T-helper 17 cell (primary cell): ENCODE measurements around the gene CIAO2B. TPM values are rescaled to one million over a fixed set of nuclear protein-coding genes. Genes with fewer than 3 reads are reported as not detected.
A peak's percentile ranks its signal among the peaks of the same experiment; 100 is the strongest.

ENCODE experiments used
- ATAC-seq: fragments of 150-1000 bp; cut with Tn5 transposase; 2 replicates; pipeline ENCODE4 v1.10.0; 2021; ENCODE audit warnings: mild to moderate bottlenecking, moderate library complexity
- DNase-seq, 3 donors: peaks; one replicate each; pipeline versions ENCODE4 v3.0.0 to v3.0.0-alpha.2; 2020 to 2021
- H3K9me3 ChIP-seq: one replicate; pipeline ENCODE4 v1.7.0; 2013; ENCODE audit warnings: low read length, mild to moderate bottlenecking; ENCODE audit not compliant: control insufficient read depth, poor library complexity, severe bottlenecking
- H3K27ac Mint-ChIP-seq: one replicate; pipeline ENCODE4 v1.8.0; 2022; ENCODE audit warnings: mild to moderate bottlenecking, moderate library complexity, mixed read lengths
- H3K27me3 Mint-ChIP-seq: one replicate; pipeline ENCODE4 v1.8.0; 2022; ENCODE audit warnings: mixed read lengths
- H3K36me3 Mint-ChIP-seq: one replicate; pipeline ENCODE4 v1.8.0; 2022; ENCODE audit warnings: low read depth, mixed read lengths
- H3K4me1 Mint-ChIP-seq: one replicate; pipeline ENCODE4 v1.8.0; 2022; ENCODE audit warnings: mild to moderate bottlenecking, mixed read lengths
- H3K4me3 Mint-ChIP-seq: one replicate; pipeline ENCODE4 v1.8.0; 2022; ENCODE audit warnings: mild to moderate bottlenecking, moderate library complexity, mixed read lengths
- total RNA-seq, 4 donors: library from RNA in 2 of 4; stranded (reverse) in 2 of 4; gene quantifications; one replicate each; pipeline ENCODE4 v1.2.3 and lab custom pipeline; 2022 to 2026

The CIAO2B gene
- total RNA-seq, 2 donors from 2014 or later = 50.3 to 51.0 TPM

DNA sequence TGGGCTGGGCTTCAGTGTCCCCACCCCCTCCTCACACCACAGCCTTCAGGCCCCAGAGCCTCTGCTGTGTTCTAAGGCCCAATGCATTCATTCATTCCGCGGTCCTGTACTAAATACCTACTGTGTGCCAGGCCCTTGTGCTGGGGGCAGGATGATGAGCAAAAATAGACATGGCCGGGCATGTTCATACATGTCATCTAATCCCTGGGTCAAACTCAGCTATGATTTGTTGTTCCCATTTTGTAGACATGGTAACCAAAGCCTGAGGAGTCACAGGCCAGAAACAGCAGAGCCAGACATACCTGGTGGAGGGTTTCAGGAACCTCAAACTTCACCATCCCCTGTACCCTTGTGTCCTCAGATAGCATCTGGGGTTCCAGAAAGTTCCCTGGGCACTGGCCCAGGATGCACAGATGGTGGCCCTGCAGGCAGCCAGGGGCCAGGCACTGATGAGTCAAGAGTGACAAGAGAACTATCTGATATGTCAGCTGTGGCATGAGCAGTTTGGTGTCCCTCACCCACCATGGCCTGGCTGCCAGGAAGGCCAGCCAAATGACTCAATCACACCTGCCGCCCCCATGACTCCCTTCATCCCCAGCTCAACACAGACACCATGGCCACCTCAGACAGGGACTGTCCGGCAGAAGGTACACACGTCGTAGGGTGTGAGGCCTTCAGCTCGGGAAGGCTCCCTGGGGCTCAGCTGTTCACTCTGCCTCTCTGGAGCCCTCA is 6.1 kb downstream of the CIAO2B start:
- Mint-ChIP-seq H3K4me3 (no peak overlapping the region), H3K4me1 (peaks cover 21% of the 10 kb centered on the region), H3K27ac (peak overlapping the region; percentile 6), H3K36me3 (peaks cover 2% of the 10 kb centered on the region), H3K27me3 (peaks cover 23% of the 10 kb centered on the region)
- ATAC-seq = no peak
- no peaks in the 10 kb centered on the region for H3K9me3 ChIP-seq
- DNase-seq = no peak

DNA sequence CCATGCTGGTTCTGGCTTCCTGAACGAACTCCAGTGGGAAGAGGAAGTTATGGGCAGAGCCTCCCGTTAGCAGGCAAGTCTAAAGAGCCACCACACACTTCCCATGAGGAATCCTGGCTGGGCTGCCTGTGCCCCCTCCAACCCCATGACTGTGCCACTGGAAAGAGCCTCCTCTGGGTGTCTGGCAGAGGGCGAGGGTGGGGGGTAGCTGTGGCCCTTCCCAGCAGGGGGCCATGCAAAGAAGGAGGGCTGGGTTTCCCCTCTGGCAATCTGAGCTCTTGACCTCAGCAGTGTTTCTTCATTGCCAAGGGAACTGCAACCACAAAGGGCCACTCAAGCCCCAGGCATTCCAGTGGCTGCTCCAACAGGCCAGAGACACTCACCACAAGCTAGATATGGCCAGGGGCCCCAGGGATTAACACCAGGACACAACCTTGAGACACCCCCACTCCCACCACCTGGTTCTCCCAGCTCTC is 7.2 kb downstream of the CIAO2B start:
- H3K36me3 Mint-ChIP-seq = peaks cover 2% of the 10 kb centered on the region
- peaks cover 11% of the 10 kb centered on the region for H3K4me1 Mint-ChIP-seq
- DNase-seq = no peak
- no peak for ATAC-seq
- H3K4me3 Mint-ChIP-seq = no peak overlapping the region
- no peak overlapping the region for H3K27ac Mint-ChIP-seq
- peaks cover 28% of the 10 kb centered on the region for H3K27me3 Mint-ChIP-seq
- no peaks in the 10 kb centered on the region for H3K9me3 ChIP-seq

DNA sequence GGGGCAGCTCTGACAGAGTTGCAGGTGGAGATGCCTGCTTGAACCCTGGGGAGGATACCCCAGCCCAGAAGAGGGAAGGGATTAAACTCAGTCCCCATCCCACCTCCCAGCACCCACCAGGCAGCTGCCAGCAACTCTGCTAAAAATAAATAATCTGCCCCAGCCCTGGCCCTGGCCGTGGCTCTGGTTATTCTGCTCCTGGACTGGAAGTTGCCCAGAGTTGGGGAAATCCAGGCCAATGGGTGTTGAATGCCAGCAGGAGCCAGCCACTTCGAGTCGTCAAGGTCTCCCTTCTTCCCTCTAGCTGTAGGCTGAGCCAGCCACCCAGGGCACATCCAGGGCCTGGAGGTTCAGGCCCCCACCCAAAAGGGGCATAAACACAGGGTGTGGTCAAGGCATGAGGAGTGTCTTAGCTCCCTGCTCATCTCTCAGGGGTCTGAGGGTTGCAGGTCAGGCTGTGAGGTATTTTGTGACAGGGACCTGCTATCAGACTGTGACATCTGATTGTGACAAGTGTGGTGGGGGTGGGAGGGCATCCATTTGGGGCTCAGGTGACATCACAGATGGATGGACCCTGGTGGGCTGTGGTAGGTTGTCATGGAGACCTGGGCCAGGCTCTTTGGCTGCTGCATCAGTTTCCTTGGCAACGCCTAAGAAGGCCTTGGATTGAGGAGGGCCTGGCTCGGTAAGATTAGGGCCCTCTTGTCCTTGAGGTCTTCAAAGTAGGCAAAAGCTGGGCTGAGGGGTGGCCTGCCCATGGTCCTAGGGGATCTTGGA is 7.8 kb downstream of the CIAO2B start:
- Mint-ChIP-seq H3K36me3 (peaks cover 3% of the 10 kb centered on the region), H3K4me3 (peak overlapping the region; percentile 79), H3K27ac (no peak overlapping the region), H3K4me1 (peaks cover 8% of the 10 kb centered on the region), H3K27me3 (peaks cover 35% of the 10 kb centered on the region)
- H3K9me3 ChIP-seq = no peaks in the 10 kb centered on the region
- ATAC-seq (no peak), DNase-seq (no peak)

DNA sequence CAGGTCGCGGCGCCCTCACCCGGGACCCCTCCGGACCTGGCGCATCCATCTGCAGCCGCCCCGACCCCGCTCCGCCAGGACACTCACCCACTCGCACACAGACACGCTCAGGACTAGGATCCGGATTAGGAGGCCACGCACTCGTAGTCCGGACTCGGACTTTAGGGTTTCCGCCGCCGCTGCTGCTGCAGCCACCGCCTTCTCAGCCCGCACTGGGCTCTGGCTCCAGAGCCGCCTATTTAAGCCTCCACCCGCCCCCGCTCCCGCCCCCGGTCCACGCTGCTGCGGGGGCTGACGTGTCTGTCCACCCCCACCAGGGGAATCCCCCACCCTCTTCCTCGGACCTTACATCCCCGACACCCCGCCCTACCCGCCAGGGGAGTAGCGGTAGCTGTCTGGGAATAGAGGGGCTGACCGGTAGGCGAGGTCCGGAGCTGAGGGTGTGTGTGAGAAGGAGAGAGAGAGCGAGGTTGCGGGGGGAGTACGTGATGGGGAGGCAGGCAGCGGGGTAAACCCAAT is 8.8 kb downstream of the CIAO2B start, which contains the start of gene RRAD:
Gene RRAD (minus strand): TSS at position 214 of the 519 bp plus-strand sequence. CDS start 356 bp downstream, outside the sequence.
- Mint-ChIP-seq H3K27me3 (peaks cover 39% of the 10 kb centered on the region), H3K27ac (no peak within 1 kb of the TSS), H3K4me3 (peak within 1 kb of the TSS; percentile 79), H3K36me3 (peaks cover 3% of the 10 kb centered on the region), H3K4me1 (peaks cover 8% of the 10 kb centered on the region)
- ATAC-seq (no peak), DNase-seq (no peak)
- no peaks in the 10 kb centered on the region for H3K9me3 ChIP-seq

DNA sequence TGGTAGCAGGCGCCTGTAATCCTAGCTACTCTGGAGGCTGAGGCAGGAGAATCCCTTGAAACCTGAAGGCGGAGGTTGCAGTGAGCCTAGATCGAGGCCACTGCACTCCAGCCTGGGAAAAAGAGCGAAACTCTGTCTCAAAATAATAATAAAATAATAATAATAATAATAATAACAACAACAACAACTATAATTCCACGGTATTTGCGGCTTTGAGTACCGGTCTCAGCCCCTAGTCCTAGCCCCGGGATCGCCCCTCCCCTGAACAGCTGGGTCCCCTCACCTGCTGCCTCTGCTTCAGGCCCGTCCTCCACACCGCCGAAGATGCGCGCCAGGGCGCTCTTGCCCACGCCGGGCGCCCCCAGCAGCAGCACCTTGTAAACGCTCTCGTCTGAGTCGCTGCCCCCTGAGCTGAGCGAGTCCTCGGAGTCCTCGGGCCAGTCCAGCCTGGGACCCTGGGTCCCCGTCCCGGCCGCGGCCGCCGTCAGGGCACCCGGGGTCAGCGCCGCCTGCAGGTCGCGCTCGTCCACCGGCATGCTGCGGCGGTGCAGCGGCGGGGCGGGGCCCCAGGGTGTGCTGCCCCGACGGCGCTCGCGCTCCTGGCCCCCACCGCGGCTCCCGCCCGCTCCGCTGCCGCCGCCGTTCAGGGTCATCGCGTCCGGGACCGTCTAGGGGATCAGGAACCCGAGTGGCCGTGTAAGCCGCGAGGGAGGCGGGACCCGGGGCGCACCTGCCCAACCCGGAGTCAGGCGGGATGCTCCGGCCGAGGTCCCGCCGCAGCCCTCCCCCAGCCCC is 9.5 kb downstream of the CIAO2B start:
- Mint-ChIP-seq H3K36me3 (peaks cover 3% of the 10 kb centered on the region), H3K4me3 (peak overlapping the region; percentile 79), H3K4me1 (peaks cover 8% of the 10 kb centered on the region), H3K27me3 (peaks cover 39% of the 10 kb centered on the region), H3K27ac (no peak overlapping the region)
- ATAC-seq = peak; percentile 78
- H3K9me3 ChIP-seq = no peaks in the 10 kb centered on the region
- peak; percentile 26 to 40 (median 32) for DNase-seq

DNA sequence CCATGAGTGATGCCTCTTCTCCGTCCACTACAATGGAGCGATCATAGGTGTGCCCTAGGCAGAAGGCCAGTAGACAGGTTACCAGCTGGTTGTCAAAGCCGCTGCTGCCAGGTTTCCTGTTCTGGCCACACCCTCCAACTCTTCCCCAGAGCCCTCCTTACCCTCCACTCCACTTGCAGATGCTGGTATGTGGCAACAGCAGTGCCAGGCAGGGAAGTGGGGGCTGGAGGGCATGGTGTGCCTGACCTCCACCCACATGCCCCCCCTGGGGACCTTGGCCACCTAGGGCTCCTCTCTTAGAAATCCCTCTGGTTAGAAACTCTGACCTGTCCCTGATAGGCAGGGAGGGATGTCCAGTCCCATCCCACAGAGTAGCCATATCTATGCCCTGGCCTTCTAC is 10.3 kb downstream of the CIAO2B start:
- Mint-ChIP-seq H3K27ac (no peak overlapping the region), H3K36me3 (peaks cover 3% of the 10 kb centered on the region), H3K4me1 (peaks cover 8% of the 10 kb centered on the region), H3K27me3 (peaks cover 39% of the 10 kb centered on the region), H3K4me3 (peak overlapping the region; percentile 21)
- DNase-seq (no peak), ATAC-seq (no peak)
- no peaks in the 10 kb centered on the region for H3K9me3 ChIP-seq

DNA sequence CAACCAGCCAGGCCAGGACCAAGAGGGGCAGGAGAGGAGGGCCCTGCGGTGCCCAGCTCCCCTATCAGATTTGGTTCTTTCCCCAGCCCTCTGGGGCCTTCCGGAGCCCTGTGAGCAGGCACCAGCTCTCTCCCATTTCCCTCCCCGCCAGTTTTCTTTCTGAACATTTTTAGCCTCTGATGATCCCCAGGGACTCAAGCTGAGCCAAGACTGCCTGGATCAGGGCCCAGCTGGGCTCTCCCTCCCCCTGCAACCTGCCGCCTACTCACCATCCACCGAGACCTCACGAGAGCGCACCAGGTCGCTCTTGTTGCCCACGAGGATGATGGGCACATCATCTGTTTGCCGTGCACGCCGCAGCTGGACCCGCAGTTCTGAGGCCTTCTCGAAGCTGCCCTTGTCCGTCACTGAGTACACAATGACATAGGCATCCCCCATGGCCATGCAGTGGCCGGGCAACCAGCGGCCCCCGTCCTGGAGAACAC is 10.9 kb downstream of the CIAO2B start:
- ATAC-seq = no peak
- Mint-ChIP-seq H3K27ac (no peak overlapping the region), H3K4me1 (peaks cover 8% of the 10 kb centered on the region), H3K27me3 (peaks cover 43% of the 10 kb centered on the region), H3K36me3 (peaks cover 3% of the 10 kb centered on the region), H3K4me3 (no peak overlapping the region)
- no peak for DNase-seq
- no peaks in the 10 kb centered on the region for H3K9me3 ChIP-seq

DNA sequence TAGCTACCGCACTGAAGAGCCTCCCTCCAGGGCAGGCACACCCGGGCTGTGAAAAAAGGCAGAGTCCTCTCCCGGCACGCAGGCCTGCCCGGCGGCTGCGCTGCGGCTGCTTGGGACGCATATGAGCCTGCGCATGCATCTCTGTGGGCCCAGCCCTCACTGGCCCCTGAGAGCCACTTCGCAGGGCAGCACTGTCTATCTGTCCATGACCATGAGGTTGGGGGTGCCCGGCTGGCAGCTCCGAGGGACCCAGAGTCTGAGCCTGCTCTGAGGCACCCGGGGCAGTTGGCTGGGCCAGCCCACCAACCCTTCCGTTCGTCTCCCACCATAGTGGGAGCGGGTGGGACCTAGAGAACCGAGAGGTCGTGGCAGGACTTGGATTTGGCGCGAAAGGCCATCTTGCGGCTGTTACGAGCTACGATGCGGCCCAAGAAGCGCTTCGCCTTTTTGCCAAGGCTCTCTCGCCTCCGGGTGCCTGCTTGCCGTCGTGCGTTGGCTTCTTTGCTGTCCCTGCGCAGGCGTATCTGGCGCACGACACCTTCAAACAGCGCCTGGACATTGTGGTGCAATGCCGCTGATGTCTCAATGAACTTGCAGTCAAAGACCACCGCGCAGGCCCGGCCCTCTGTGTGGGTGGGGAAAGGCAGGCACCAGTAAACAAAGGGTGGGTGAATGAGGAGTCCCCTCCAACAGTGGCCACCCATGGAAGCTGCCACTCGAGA is 12.3 kb downstream of the CIAO2B start:
- Mint-ChIP-seq H3K4me3 (no peak overlapping the region), H3K27ac (no peak overlapping the region), H3K4me1 (peaks cover 8% of the 10 kb centered on the region), H3K27me3 (peaks cover 46% of the 10 kb centered on the region), H3K36me3 (peaks cover 3% of the 10 kb centered on the region)
- H3K9me3 ChIP-seq = no peaks in the 10 kb centered on the region
- ATAC-seq (no peak), DNase-seq (no peak)

DNA sequence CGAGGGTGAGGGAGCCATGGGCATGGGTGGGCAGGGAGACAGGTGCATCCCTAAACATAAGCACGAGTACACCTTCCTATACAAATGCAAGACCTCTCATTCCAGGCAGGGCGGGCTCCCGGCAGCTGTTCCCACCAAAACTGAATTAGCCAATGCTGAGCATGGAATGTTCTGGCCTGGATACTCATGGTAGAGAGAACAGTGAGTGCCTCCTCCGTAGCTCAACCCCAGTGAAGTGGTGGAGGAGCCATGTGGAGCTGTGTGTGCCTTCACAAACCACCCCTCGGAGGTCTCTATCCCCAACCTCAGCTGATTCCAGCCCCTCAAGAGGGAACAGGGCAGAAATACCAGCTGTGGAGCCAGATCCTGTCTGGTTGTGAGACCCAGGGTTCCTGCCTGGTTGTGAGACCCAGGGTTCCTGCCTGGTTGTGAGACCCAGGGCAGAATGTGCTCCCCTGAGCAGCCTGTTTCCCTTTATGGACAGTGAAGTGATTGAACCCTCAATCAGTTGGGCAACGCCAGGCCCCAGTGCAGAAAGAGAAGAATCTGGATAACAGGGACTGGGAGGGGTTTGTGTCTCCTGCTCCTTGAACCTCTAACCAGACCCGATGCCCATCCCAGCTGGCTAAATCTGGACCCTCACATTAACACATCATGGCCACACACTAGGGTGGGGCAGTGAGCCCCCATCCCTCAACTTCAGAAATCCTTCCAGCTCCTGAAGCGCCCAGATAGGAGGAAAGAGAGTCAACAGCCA is 13.1 kb downstream of the CIAO2B start:
- DNase-seq (no peak), ATAC-seq (no peak)
- Mint-ChIP-seq H3K27me3 (peaks cover 44% of the 10 kb centered on the region), H3K4me1 (peaks cover 8% of the 10 kb centered on the region), H3K36me3 (peaks cover 3% of the 10 kb centered on the region), H3K4me3 (no peak overlapping the region), H3K27ac (no peak overlapping the region)
- H3K9me3 ChIP-seq = no peaks in the 10 kb centered on the region

DNA sequence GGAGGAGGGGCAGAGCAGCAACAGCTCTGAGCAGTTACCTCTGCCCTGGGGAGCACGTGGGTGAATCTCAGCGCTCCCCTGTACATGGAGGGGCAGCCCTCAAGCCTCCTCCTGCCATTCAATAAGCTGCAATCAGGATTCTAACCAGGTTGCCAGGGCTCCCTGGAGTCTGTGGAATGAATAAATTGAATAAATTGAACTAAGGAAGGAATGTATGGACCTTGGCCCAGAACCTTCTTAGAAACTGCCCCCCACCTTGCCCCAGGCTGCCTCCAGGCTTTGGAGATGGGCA is 14.0 kb downstream of the CIAO2B start:
- no peak for DNase-seq
- ATAC-seq = no peak
- H3K4me3 Mint-ChIP-seq = no peak overlapping the region

DNA sequence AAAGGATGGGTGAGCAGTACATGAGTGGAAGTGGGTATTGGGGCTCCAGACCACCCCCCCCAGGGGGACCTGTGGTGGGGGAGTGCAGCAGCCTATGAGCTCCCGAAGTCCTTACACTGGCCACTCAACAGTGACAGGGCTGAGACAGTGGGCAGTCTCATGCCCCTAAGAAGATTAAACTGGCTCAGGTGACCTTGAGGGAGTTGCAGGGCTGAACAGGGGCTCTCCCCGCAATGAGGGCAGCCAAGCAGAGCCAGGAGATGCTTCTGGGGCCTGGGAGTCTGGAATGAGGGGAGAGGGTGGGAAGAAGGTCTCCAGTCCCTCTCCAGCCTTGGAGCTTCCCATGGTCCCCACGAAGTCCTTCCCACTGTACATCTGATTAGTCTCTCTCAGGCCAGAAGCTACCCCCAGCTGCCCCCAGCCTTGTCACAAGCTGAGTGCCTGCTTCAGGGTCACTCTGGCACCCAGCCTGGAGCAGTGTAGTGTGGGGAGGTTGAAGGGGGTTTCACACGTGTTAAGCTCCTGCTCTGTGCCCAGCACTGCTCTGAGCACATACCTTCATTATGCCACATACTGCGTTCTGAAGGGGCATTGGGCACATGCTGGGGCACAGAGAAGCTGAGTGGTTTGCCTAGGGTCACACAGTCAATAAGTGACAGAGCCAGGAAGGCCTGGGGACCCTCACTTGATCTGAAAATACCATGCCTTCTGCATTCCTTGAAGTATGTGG is 14.5 kb downstream of the CIAO2B start:
- H3K9me3 ChIP-seq = no peaks in the 10 kb centered on the region
- Mint-ChIP-seq H3K27ac (no peak overlapping the region), H3K4me1 (peaks cover 6% of the 10 kb centered on the region), H3K36me3 (peaks cover 3% of the 10 kb centered on the region), H3K4me3 (no peak overlapping the region), H3K27me3 (peaks cover 35% of the 10 kb centered on the region)
- ATAC-seq (no peak), DNase-seq (no peak)

More for the DNA sequence above, 14.0 kb downstream of the CIAO2B start:
- no peak overlapping the region for H3K27ac Mint-ChIP-seq
- H3K27me3 Mint-ChIP-seq = peaks cover 35% of the 10 kb centered on the region
- H3K36me3 Mint-ChIP-seq = peaks cover 3% of the 10 kb centered on the region
- H3K9me3 ChIP-seq = no peaks in the 10 kb centered on the region
- H3K4me1 Mint-ChIP-seq = peaks cover 7% of the 10 kb centered on the region
